SKM-1 treated with dmso at 0.1 percent for 144 hours (cell line): Measurements from ENCODE around the gene DDAH1.

Experiments used
- DNase-seq: peaks from one replicate; lab custom pipeline; 2025; ENCODE audit not compliant: unreplicated experiment; lab: John Stamatoyannopoulos, UW

Gene DDAH1

GRCh38 chr1:85397490-85398032 lies 67.4 kb downstream of the DDAH1 start:
- no peak for DNase-seq

- DNase-seq, result no peak
These were observed 68.8 kb downstream of the DDAH1 start for GRCh38 chr1:85396194-85396593.

GRCh38 chr1:85394130-85394529 lies 70.8 kb downstream of the DDAH1 start:
- no peak for DNase-seq

GRCh38 chr1:85393490-85393889 lies 71.5 kb downstream of the DDAH1 start:
- no peak for DNase-seq

- DNase-seq, result no peak
These were observed 76.5 kb downstream of the DDAH1 start for GRCh38 chr1:85388416-85388815.

GRCh38 chr1:85387781-85388180 lies 77.2 kb downstream of the DDAH1 start:
- no peak for DNase-seq

GRCh38 chr1:85386068-85386722 lies 78.8 kb downstream of the DDAH1 start:
- no peak for DNase-seq

- no peak for DNase-seq
These were observed 85.5 kb downstream of the DDAH1 start for GRCh38 chr1:85379203-85380136.

GRCh38 chr1:85378534-85378933 lies 86.4 kb downstream of the DDAH1 start:
- DNase-seq, result no peak

- DNase-seq, result no peak
These were observed 88.6 kb downstream of the DDAH1 start for GRCh38 chr1:85376356-85376755.

GRCh38 chr1:85375493-85375892 lies 89.5 kb downstream of the DDAH1 start:
- DNase-seq, result no peak

- DNase-seq, result no peak
These were observed 90.8 kb downstream of the DDAH1 start for GRCh38 chr1:85374160-85374559.

GRCh38 chr1:85373378-85373708 lies 91.6 kb downstream of the DDAH1 start:
- no peak for DNase-seq

- no peak for DNase-seq
These were observed 92.1 kb downstream of the DDAH1 start for GRCh38 chr1:85372683-85373377.

- no peak for DNase-seq
These were observed 93.9 kb downstream of the DDAH1 start for GRCh38 chr1:85371021-85371420.

- no peak for DNase-seq
These were observed 96.7 kb downstream of the DDAH1 start for GRCh38 chr1:85368073-85368770.

- no peak for DNase-seq
These were observed 98.4 kb downstream of the DDAH1 start for GRCh38 chr1:85366391-85367170.

- DNase-seq, result no peak
These were observed 99.1 kb downstream of the DDAH1 start for GRCh38 chr1:85365851-85366250.

GRCh38 chr1:85363521-85363920 lies 101.4 kb downstream of the DDAH1 start:
- no peak for DNase-seq

- DNase-seq, result no peak
These were observed 101.9 kb downstream of the DDAH1 start for GRCh38 chr1:85363092-85363491.
